Fibroblast of skin of right biceps (primary cell): Measurements from ENCODE around the gene URI1.

Experiments used
- DNase-seq: peaks from one replicate; pipeline ENCODE4 v3.0.0-alpha.2; 2013

The URI1 gene

DNA sequence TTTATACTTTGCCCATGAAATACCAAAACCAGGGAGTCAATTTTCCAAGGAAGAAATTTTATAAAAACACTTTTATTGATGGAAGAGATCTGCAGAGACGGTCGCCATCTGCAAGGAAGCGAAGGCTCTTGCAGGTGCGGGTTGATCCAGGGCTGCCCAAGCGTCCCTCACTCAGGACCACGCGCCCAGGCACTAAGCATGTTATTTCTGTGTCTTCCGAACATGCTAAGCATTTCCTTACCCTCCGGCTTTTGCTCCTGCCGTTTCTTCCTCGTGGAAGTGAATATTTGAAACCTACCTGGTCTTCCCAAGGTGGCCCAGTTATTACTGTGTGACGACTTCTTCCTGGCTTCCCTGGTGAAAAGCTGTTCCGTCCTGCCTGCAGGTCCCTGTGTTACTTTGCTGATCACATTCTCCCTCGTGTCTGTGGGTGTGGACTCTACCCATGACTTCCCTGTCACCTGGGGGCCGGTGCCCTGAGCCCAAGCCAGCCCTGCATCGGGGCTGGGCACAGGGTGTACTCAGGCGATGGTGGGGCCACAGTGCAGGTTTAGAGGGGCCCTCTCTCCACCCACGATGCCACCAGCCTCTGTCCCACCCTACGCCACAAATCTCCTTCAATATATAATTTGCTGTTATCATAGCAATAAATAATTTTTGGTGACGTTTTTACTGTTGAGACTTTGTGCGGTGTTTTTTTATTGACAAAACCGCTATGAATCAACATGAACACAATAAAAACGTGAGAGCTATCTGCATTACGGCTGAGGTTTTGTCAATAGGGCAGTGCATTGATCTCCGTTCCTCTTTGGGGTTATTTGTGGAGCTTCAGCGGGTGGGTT, 119.4 kb downstream of the URI1 start:
- no peak for DNase-seq

DNA sequence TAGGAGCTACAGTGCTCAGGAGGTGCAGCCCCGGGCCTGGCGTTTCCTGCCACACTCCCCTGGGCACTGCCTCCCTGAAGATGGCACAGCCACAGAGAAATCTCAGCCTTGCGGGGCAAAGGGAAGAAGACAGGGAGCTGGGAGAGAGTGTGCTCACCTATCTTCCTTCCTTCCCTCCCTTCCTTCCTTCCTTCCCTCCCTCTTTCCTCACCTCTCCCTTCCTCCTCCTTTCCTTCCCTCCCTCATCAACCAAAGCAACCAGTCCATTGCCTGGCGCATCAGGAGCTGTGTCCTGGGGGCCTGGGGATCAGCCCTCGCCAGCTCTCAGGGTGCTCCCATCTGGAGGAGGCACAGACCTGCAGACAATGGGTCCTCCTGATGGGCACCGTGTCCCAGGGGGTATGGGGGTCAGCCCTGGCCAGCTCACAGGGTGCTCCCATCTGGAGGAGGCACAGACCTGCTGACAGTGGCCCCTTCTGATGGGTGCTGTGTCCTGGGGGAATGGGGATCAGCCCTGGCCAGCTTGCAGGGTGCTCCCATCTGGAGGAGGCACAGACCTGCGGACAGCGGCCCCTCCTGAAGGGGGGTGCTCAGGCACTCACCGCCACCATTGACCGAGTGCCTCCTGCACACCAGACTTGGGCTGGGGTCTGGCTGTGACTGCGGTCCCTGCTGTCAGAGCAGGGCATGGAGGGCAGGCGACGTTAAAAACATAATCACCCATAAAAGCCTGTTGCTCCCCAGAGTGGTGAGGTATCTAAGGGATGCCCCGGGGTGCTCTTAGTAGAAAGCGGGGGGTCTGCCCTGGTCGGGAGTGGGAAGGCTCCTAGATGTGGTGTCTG, 120.2 kb downstream of the URI1 start:
- DNase-seq = no peak

DNA sequence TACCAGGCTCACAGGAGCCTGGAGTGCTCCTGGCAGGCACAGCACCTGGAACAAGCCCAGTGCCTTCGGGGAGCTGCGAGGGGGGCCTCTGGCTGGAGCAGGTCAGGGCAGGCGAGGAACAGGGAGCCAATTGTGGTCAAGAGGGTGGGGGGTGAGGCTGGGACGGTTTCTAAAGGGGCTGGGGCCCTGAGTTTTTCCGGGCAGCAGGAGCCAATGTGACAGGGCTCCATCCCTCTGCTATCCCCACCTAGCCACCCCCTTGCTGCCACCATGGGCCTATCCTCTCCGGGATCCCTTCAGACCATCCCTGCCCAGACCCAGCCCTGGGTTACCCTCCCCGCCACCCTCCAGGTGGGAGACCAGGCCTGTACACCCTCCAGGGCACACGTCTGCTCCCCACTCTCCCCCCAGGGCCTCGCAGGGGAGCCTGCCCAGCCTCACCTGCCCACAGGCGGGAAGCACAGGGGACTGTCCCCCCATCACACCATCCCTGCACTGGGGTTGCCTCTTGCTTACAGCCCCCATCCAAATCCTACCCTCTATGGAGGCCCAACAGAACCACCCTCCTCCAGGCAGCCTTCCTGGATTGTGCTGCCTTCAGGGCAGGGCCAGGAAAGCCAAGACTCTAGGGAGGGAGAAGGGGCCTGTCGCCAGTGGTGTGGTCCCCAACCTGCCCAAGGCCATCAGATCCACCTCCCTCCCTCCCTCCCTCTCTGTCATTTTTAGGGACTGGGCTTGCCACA, 121.0 kb downstream of the URI1 start:
- no peak for DNase-seq

DNA sequence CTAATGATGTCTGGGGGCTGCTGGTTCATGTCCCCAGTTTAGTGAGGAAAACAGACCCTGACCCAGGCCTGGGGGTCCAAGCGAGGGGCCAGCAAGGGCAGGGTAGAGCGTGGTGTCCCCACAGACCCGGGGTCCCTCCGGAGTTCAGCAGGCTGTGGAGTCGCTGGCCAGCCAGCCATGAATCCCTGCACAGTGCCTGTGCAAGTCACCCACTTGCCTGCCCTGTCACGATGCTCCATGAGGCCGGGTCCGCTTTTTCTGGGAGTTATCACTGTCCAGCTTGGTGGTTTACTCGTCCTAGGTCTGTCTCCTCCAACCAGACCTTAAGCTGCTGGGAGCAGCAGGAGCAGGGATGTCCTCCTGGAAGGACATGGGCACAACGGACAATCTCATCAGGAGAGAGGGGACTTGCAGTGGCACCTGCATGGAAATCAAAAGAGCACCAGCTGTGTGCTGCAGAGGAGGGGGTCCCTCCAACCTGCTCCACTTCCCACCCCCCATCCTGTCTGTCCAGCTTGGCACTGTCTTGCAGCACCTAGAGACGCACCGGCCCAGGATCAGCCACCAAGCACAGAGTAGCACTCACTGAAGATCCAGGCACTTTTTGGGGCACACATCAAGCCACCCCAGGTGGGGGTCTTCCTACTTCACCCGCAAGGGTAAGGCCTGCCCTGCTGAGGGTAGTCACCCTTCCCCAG, 121.8 kb downstream of the URI1 start:
- DNase-seq = no peak

DNA sequence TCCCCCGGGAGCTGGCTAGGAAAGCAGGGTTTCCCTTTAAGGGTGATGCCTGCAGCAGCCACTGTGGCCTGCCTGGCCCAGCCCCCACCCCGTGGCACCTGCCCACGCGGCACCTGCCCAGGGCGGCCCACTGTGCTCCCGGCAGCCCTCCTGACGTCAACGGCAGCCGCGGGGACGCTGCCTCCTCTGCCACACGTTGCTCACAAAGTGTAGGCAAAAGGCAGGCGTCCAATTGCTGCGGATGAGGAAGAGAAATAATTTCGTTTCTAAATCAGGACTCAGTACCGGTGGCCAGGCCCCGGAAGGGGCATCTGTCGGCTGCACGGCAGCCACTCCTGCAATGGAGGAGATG, 122.3 kb downstream of the URI1 start:
- no peak for DNase-seq

DNA sequence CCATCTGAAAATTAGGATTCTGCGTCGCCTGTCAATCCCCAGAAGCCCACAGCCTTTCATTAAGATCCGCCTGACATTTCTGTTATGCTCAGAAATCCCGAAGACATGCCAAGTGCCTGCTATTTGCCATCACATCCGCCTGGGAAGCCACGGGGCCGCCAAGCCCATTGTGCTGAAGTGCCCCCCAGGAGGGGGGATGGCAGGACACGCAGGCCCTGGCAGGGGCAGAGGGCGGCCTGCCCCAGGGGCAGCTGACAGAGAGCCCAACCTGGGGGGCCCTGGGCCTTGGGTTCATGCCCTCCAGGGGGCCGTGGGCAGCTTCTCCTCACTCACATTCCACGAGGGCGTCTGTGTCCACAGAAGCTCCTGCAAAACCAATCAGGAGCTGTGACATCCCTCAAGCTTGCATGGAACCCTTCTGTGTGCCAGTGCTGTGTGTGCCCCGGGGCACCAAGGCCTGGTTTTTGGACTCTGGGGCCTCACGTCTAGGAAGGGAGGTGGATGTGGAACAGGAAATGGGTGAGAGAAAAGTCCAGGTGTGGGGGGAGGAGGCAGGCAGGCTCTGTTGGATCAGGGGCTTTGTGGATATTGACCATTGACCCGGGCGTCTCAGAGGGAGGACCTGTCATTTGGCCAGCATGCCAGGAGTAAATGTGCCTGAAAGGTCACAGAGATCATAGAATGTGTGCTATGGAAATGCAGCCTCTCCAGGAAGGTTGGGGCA, 122.9 kb downstream of the URI1 start:
- no peak for DNase-seq

DNA sequence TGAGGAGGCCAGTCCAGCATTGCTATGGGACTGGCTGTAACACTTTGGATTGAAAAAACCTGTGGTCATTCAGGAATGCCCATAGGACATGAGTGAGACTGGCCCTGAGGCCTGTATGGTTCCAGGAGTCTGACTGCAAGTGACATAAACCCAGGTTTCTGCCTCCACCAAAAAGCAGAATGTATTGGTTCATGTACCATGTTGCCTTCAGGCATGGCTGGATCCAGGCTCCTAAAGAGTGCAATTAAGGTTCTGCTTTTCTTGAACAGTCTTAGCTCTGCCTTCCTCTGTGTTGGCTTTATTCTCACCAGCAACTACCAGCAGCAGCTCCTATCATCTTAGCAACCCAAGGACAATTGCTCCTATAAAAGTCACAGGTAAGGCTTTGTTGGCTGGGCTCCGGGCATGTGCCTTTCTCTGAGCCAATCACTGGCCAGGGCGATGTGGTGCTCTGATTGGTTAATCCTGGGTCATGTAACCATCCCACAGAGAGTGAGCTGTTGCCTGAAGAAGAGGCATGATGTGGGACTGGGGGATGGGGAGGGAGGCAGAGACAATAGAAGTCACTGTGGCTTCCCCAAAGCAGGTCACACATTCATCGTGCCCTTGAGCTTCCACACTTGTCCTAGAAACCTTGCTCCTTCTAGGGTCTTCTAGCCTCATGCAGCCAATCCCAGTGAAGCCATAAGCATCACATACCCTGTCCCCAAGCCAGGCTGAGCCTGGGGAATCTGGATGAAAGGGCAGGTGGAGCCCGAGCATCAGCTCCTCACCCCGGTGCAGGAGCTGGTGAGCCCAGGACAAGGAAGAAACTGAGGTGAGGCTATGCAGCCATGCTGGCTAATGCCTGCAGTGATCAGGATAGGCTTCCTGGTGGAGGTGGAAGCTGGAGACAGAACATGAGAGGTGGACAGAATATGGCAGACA, 123.9 kb downstream of the URI1 start:
- no peak for DNase-seq
